ENCODE measurements around the gene NSL1.
"Not testable (repeated sequence)": the region's sequence is repeated elsewhere in the genome, so short reads cannot be mapped to it uniquely, and the experiment has no call there.

The NSL1 gene

GRCh38 chr1:212791676-212792395 lies at the start of gene NSL1, which contains the start of gene TATDN3:
TSS of gene NSL1 (minus strand) at chr1:212791777. CDS start at chr1:212791763, 14 bp downstream.
TSS of gene TATDN3 (plus strand) at chr1:212791894. CDS start at chr1:212791922, 28 bp downstream.
- peak; percentile 99 to 100 for DNase-seq

GRCh38 chr1:212838145-212838544 lies 46.6 kb upstream of the NSL1 start:
- DNase-seq, result no peak

GRCh38 chr1:212833211-212834207 lies 41.9 kb upstream of the NSL1 start:
- DNase-seq, result not testable (repeated sequence)

GRCh38 chr1:212828395-212828794 lies 36.8 kb upstream of the NSL1 start:
- DNase-seq, result no peak

- no peak for DNase-seq
Observed at GRCh38 chr1:212827831-212828278, 36.3 kb upstream of the NSL1 start.

- no peak for DNase-seq
Observed at GRCh38 chr1:212827171-212827776, 35.7 kb upstream of the NSL1 start.

GRCh38 chr1:212825798-212826452 lies 34.3 kb upstream of the NSL1 start:
- DNase-seq, result no peak

- DNase-seq, result no peak
Observed at GRCh38 chr1:212824201-212824600, 32.6 kb upstream of the NSL1 start.

- DNase-seq, result no peak
Observed at GRCh38 chr1:212822956-212823355, 31.4 kb upstream of the NSL1 start.

- no peak for DNase-seq
Observed at GRCh38 chr1:212820969-212821368, 29.4 kb upstream of the NSL1 start.

- DNase-seq, result no peak
Observed at GRCh38 chr1:212819726-212820125, 28.1 kb upstream of the NSL1 start.

- DNase-seq, result no peak
Observed at GRCh38 chr1:212816567-212817278, 25.1 kb upstream of the NSL1 start.

GRCh38 chr1:212814537-212815334 lies 23.2 kb upstream of the NSL1 start:
- peak in 1 of 2 donors; percentile 18 for DNase-seq

GRCh38 chr1:212805767-212806166 lies 14.2 kb upstream of the NSL1 start:
- no peak for DNase-seq

GRCh38 chr1:212797681-212798080 lies 6.1 kb upstream of the NSL1 start:
- no peak for DNase-seq

- no peak for DNase-seq
Observed at GRCh38 chr1:212794561-212795014, 3.0 kb upstream of the NSL1 start.

- DNase-seq, result no peak
Observed at GRCh38 chr1:212792396-212792908, 875 bp upstream of the NSL1 start.

- DNase-seq, result no peak
Observed at GRCh38 chr1:212791261-212791675, 309 bp downstream of the NSL1 start.

GRCh38 chr1:212785871-212786270 lies 5.7 kb downstream of the NSL1 start:
- DNase-seq, result no peak

GRCh38 chr1:212783976-212784375 lies 7.6 kb downstream of the NSL1 start:
- DNase-seq, result no peak

Measured in stimulated activated CD4-positive, alpha-beta T cell treated with anti-CD3 and anti-CD28 coated beads, Interleukin-2, amount 100 ng/mL, for 48 hours (primary cell).